ENCODE results near the gene GABRA4. TPM values are rescaled to one million over a fixed set of nuclear protein-coding genes. Genes with fewer than 3 reads are reported as not detected.
A peak's percentile ranks its signal among the peaks of the same experiment; 100 is the strongest.

The GABRA4 gene
- total RNA-seq, 1 experiment from 2014 or later = not detected

DNA sequence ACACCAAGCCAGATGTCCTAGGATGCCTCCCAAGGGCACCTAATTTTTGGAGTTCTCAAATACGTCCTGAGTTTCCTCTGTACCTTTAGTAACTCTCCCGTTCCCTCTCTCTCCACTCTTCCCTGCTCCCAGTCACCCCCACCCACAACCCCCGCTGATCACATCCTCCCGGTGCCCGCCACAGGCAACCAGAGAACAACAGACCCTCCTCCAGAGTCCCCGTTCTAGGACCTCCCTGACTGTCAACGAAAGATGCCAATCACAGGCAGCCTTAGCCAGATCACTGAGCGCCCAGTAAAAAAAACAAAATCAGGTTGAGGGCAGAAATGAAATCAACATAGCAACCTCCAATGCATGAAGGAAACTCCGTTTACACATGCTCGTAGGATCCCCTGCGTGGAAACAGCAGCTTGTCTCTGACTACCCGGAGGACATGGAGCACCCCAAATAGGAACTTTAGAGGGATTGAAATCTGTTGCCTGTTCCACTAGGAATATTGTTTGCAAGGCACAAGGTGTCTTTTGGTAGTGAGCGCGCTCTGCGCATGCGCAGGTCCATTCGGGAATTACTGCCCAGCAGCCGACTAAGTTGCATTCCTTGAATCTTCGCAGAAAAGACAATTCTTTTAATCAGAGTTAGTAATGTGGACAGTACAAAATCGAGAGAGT, 37.8 kb upstream of the GABRA4 start, which contains the start of gene GABRB1:
Gene GABRB1, plus strand, starts transcription at position 557 of the 668 bp plus-strand sequence.
- Histone ChIP-seq H3K4ac (ENCODE audit: low read depth, low read length) (no peak within 1 kb of the TSS), H3K4me1 (ENCODE audit: insufficient read depth, low read length) (no peaks in the 10 kb centered on the region), H4K20me1 (ENCODE audit: control insufficient read depth, insufficient read depth, insufficient read length) (no peaks in the 10 kb centered on the region), H2BK120ac (ENCODE audit: low read depth, low read length, poor library complexity, severe bottlenecking) (no peak within 1 kb of the TSS), H3K56ac (ENCODE audit: insufficient read length, low read depth, low read length) (no peak within 1 kb of the TSS), H2BK15ac (ENCODE audit: low read depth, low read length) (no peak within 1 kb of the TSS), H4K91ac (ENCODE audit: insufficient read length, low read depth, low read length) (no peak within 1 kb of the TSS), H2BK12ac (ENCODE audit: insufficient read length, low read depth, low read length) (no peak within 1 kb of the TSS), H3K4me2 (ENCODE audit: insufficient read depth, insufficient read length, low read length) (peak within 1 kb of the TSS; percentile 93), H2AK5ac (ENCODE audit: insufficient read length, low read length) (no peak within 1 kb of the TSS), H3K79me2 (ENCODE audit: insufficient read depth, low read length) (no peaks in the 10 kb centered on the region), H2AFZ (ENCODE audit: low read length) (peak within 1 kb of the TSS; percentile 92), H3K23me2 (ENCODE audit: insufficient read length, low read depth, low read length, poor library complexity, severe bottlenecking) (peaks cover 23% of the 10 kb centered on the region), H4K5ac (ENCODE audit: insufficient read length, low read depth, low read length) (no peak within 1 kb of the TSS), H3T11ph (ENCODE audit: low read length) (no peak within 1 kb of the TSS), H2BK5ac (ENCODE audit: insufficient read length, low read length) (no peak within 1 kb of the TSS), H3K27ac (ENCODE audit: insufficient read length, low read depth, low read length) (no peak within 1 kb of the TSS), H3K18ac (ENCODE audit: insufficient read length, low read depth, low read length) (no peak within 1 kb of the TSS), H3K27me3 (ENCODE audit: insufficient read depth, low read length) (no peaks in the 10 kb centered on the region; the same call in 1 of the 2 replicates), H3K23ac (ENCODE audit: insufficient read length, low read depth, low read length) (no peak within 1 kb of the TSS), H3K79me1 (ENCODE audit: insufficient read depth, low read depth, low read length, poor library complexity, severe bottlenecking) (no peaks in the 10 kb centered on the region), H2BK20ac (ENCODE audit: low read depth, low read length, poor library complexity, severe bottlenecking) (no peak within 1 kb of the TSS), H4K8ac (replicated peaks; ENCODE audit: insufficient read length, low read depth, low read length) (no peak within 1 kb of the TSS), H3K9me3 (ENCODE audit: control insufficient read depth, low read depth, low read length) (no peaks in the 10 kb centered on the region), H3K9ac (ENCODE audit: extremely low read depth, insufficient read length, low read length) (peak within 1 kb of the TSS; percentile 20), H3K14ac (ENCODE audit: insufficient read depth, low read length) (peak within 1 kb of the TSS; percentile 39; the same call in 1 of the 2 replicates)
- Mint-ChIP-seq H3K27ac (peak within 1 kb of the TSS in 1 of 3 experiments; percentile 41; a peak in 1 of 7 replicates), H3K4me1 (peaks cover 16 to 17% of the 10 kb centered on the region in 2 experiments), H3K27me3 (ENCODE audit: low read depth) (peaks cover 27% of the 10 kb centered on the region), H3K36me3 (ENCODE audit: insufficient read depth in 1 of 3, low read depth in 3 of 3) (no peaks in the 10 kb centered on the region), H3K9me3 (no peaks in the 10 kb centered on the region), H3K4me3 (peak within 1 kb of the TSS; percentile 80 to 88)
- peak; percentile 74 for DNase-seq
- no CpG with 5 or more reads among the region's 20 CpGs for WGBS (ENCODE audit: extremely low coverage, insufficient read length, low lambda C conversion rate)
- TF ChIP-seq, protein P1, sequence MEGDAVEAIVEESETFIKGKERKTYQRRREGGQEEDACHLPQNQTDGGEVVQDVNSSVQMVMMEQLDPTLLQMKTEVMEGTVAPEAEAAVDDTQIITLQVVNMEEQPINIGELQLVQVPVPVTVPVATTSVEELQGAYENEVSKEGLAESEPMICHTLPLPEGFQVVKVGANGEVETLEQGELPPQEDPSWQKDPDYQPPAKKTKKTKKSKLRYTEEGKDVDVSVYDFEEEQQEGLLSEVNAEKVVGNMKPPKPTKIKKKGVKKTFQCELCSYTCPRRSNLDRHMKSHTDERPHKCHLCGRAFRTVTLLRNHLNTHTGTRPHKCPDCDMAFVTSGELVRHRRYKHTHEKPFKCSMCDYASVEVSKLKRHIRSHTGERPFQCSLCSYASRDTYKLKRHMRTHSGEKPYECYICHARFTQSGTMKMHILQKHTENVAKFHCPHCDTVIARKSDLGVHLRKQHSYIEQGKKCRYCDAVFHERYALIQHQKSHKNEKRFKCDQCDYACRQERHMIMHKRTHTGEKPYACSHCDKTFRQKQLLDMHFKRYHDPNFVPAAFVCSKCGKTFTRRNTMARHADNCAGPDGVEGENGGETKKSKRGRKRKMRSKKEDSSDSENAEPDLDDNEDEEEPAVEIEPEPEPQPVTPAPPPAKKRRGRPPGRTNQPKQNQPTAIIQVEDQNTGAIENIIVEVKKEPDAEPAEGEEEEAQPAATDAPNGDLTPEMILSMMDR (conservative IDR thresholded peaks at IDR 0.05) = no peak
